Measurements from ENCODE around the gene PRPF18.

The PRPF18 gene

DNA sequence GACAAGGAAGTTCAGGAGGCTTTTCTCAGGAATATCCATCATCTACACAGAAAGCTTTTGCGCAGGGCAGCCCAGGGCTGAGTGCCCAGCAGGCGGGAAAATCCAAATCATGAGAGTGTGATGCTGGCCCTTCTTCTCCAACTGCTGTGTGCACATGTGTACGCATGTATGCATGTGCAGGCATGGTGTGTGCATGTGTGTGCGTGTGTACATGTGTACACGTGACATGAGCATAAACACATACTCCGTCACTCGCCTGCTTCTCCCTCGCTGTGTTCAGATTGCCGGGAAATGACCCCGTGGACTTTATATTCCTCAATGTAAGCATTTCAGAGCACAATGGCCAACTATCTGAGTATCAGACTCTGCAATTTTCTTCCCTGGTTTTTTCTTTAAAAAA is 85.1 kb downstream of the PRPF18 start:
- no peak for DNase-seq

DNA sequence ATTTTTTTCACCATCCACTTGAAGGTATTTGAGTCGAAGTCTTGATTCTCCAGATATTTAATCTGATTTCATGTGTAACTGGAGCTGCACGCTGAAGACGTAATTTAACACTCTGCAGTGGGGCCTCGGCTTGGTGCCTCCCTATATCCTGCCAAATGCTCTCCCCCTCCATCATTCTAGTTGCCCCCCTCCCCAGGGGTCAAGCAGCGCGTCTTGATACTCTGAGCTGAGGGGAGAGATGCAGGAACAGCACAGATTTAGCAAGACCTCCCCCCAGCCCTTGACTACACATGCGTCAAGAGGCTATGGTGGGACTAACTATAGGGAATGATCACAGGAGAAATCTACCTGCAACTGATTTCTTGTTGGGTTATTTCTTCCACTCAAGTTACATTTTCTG is 85.8 kb downstream of the PRPF18 start:
- no peak for DNase-seq

DNA sequence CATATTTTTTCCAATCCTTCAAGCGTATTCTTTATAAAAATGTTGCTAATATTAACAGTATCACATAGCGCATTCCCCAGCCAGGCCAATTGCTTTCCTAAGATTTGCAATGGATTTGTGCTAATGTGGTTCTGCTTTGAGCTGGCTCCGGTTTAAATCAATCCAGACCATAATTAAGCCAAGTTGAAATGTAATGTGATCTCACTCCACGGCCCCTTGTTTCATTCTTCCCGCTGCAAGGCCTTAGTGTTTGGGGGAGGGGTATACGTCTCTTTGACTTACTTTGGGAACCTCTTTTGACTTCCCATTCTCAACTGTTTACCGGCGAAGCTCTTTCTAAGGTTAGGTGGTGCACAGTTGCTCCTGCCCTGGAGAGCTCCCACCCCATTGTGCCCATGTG is 86.4 kb downstream of the PRPF18 start:
- DNase-seq = no peak

DNA sequence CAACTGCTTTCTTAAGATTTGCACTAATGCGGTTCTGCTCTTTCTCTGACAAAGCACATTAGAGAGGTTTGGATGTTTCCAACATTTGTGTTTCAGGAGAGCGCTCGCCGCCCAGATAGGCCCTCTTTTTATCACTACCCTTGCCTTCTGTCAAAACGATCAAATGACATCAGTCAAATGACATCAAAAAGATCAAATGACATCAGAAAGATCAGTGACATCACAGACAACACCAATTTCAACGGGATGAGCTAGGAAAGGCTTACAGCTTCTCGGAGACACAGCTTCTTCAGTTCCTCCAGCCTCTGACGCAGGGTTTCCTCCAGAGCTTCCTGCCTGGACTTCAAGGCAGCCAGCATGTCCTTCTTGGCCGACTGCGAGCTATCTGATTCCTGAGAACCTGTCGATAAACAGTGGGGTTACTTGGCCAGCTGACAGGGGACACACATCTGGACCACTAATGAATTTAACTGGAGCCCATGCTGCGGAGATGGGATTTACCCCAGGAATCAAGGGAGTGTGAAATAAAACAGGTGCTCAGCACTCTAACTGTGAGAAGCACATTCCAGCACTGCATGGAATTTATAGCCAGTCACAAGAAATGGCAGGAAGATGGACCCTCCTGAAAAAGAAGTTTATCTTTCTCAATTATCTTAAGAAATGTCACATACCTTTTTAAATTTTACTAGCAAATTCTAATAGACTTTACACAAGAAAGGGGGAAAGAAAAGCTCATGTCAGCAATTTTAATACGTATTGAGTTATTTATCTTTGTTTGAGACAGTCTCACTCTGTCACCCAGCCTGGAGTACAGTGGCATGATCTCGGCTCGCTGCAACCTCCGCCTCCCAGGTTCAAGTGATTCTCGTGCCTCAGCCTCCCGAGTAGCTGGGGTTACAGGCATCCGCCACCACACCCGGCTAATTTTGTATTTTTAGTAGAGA is 88.2 kb downstream of the PRPF18 start:
- DNase-seq = no peak

DNA sequence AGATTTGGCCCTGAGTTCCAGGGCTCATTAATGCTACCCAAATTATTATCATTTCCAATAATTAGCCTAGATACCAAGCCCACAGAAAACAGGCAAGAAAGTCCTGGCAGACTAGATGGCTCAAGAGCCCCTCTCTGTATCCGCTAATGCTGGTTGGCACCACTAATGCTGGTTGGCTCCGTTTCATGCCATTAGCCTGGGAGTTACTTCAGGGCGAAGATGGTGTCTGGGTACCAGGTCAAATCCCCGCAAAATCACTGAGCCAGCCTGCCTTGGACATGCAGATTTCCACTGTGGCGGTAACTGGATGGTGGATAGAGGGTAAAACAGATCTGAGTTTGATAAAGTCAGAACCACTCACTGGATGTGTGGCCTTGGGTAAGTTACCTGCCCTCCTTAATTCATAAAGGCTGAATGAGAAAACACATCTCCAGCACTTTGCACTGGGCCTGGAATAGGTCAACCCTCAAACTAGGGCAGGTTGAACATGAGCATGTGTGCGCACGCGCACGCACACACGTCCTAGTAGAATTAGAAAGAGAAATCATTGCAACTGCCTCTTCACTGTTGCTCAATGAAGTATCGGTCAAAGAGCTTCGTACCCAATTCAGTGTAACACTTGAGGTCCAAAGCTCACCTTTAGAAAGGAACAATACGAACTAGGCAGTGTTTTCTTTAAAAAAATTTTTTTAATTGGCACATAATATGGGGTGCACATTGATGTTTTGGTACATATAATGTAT is 91.5 kb downstream of the PRPF18 start:
- DNase-seq = no peak

Data from T-helper 9 cell (primary cell).